NT2/D1 (cell line): ENCODE measurements around the gene TCHH.
"Not testable (repeated sequence)": the region's sequence is repeated elsewhere in the genome, so short reads cannot be mapped to it uniquely, and the experiment has no call there.

ENCODE experiments used
- DNase-seq: peaks from one replicate; pipeline ENCODE4 v3.0.0-alpha.2; 2011; ENCODE audit warnings: low read depth, low spot score
- H3K27me3 ChIP-seq: 2 replicates; pipeline ENCODE4 v1.6.0; 2011; ENCODE audit warnings: mild to moderate bottlenecking; ENCODE audit not compliant: insufficient read length, insufficient read depth
- H3K36me3 ChIP-seq: 2 replicates; pipeline ENCODE4 v1.6.1; 2011; ENCODE audit warnings: mild to moderate bottlenecking, low read length, mixed read lengths; ENCODE audit not compliant: insufficient read depth, insufficient read length
- H3K4me1 ChIP-seq: 2 replicates; pipeline ENCODE4 v1.5.1; 2011; ENCODE audit not compliant: insufficient read depth, insufficient read length
- H3K4me3 ChIP-seq: 2 replicates; pipeline ENCODE4 v1.5.1; 2011; ENCODE audit warnings: low read depth; ENCODE audit not compliant: insufficient read length
- H3K9ac ChIP-seq: 2 replicates; pipeline ENCODE4 v1.6.0; 2011; ENCODE audit warnings: low read depth; ENCODE audit not compliant: insufficient read length
- H3K9me3 ChIP-seq: 2 replicates; pipeline ENCODE4 v1.5.1; 2011; ENCODE audit warnings: mild to moderate bottlenecking, low read length; ENCODE audit not compliant: insufficient read depth
- SUZ12 ChIP-seq: IDR thresholded peaks from 2 replicates; pipeline ENCODE4 v1.6.1; 2011; ENCODE audit not compliant: insufficient read length, insufficient read depth; ENCODE audit errors: extremely low read depth
- YY1 ChIP-seq: IDR thresholded peaks from 2 replicates; pipeline ENCODE4 v1.6.1; 2011; ENCODE audit not compliant: insufficient read length, insufficient read depth
- ZNF274 ChIP-seq: IDR thresholded peaks from 2 replicates; pipeline ENCODE4 v1.6.1; 2011; ENCODE audit warnings: mild to moderate bottlenecking, low read depth, low read length

Gene TCHH

GRCh38 chr1:152096931-152097330 lies 18.3 kb downstream of the TCHH start:
- no peaks in the 10 kb centered on the region for H3K4me1 ChIP-seq
- no peak overlapping the region for H3K4me3 ChIP-seq
- H3K9ac ChIP-seq: no peak overlapping the region
- H3K27me3 ChIP-seq: no peaks in the 10 kb centered on the region
- no peak for DNase-seq
- TF ChIP-seq YY1: no peak
- no peak for TF ChIP-seq ZNF274
- H3K9me3 ChIP-seq: peaks cover 28% of the 10 kb centered on the region
- no peaks in the 10 kb centered on the region for H3K36me3 ChIP-seq

GRCh38 chr1:152089014-152089674 lies 26.1 kb downstream of the TCHH start, which contains the start of gene TCHHL1:
TCHHL1 (minus strand) TSS chr1:152089064; CDS start chr1:152088143, 921 bp downstream.
- Histone ChIP-seq H3K36me3 (no peaks in the 10 kb centered on the region), H3K27me3 (peaks cover 5% of the 10 kb centered on the region), H3K9ac (no peak within 1 kb of the TSS), H3K4me1 (no peaks in the 10 kb centered on the region), H3K9me3 (peaks cover 20% of the 10 kb centered on the region), H3K4me3 (no peak within 1 kb of the TSS)
- DNase-seq: no peak
- TF ChIP-seq ZNF274: no peak
- no peak for TF ChIP-seq YY1
- no peak for TF ChIP-seq SUZ12

- no peak for TF ChIP-seq YY1
- H3K4me3 ChIP-seq: no peak overlapping the region
- H3K9ac ChIP-seq: no peak overlapping the region
- no peak for DNase-seq
- H3K4me1 ChIP-seq: no peaks in the 10 kb centered on the region
- H3K36me3 ChIP-seq: no peaks in the 10 kb centered on the region
- H3K9me3 ChIP-seq: no peaks in the 10 kb centered on the region
- peaks cover 5% of the 10 kb centered on the region for H3K27me3 ChIP-seq
Measured at GRCh38 chr1:152086760-152087159, 28.5 kb downstream of the TCHH start.

- no peak for DNase-seq
- Histone ChIP-seq H3K27me3 (peaks cover 5% of the 10 kb centered on the region), H3K36me3 (no peaks in the 10 kb centered on the region), H3K9me3 (0 out of 2 replicates have a peak, but pooled peaks cover under 1% of the 10 kb centered on the region), H3K4me1 (no peaks in the 10 kb centered on the region), H3K4me3 (no peak overlapping the region), H3K9ac (no peak overlapping the region)
- TF ChIP-seq YY1: no peak
- no peak for TF ChIP-seq SUZ12
Measured at GRCh38 chr1:152084853-152085252, 30.4 kb downstream of the TCHH start.

GRCh38 chr1:152081026-152081425 lies 34.2 kb downstream of the TCHH start:
- H3K4me1 ChIP-seq, H3K27me3 ChIP-seq, H3K9ac ChIP-seq, DNase-seq, H3K36me3 ChIP-seq, H3K4me3 ChIP-seq: not testable (repeated sequence)
- H3K9me3 ChIP-seq: peaks cover 14% of the 10 kb centered on the region; the same call in 1 of the 2 replicates

GRCh38 chr1:152080494-152080893 lies 34.8 kb downstream of the TCHH start:
- not testable (repeated sequence) for H3K4me1 ChIP-seq, DNase-seq, H3K36me3 ChIP-seq, H3K4me3 ChIP-seq, H3K27me3 ChIP-seq, H3K9ac ChIP-seq
- peaks cover 14% of the 10 kb centered on the region; the same call in 1 of the 2 replicates for H3K9me3 ChIP-seq

- no peaks in the 10 kb centered on the region for H3K4me1 ChIP-seq
- no peaks in the 10 kb centered on the region for H3K27me3 ChIP-seq
- TF ChIP-seq SUZ12 (no peak), YY1 (no peak), ZNF274 (no peak)
- DNase-seq: no peak
- H3K9ac ChIP-seq: no peak overlapping the region
- H3K4me3 ChIP-seq: no peak overlapping the region
- H3K36me3 ChIP-seq: no peaks in the 10 kb centered on the region
- peaks cover 14% of the 10 kb centered on the region; the same call in 1 of the 2 replicates for H3K9me3 ChIP-seq
Measured at GRCh38 chr1:152078831-152079441, 36.3 kb downstream of the TCHH start.

GRCh38 chr1:152072311-152072710 lies 42.9 kb downstream of the TCHH start:
- H3K27me3 ChIP-seq: no peaks in the 10 kb centered on the region
- H3K9me3 ChIP-seq: no peaks in the 10 kb centered on the region
- DNase-seq: no peak
- H3K9ac ChIP-seq: no peak overlapping the region
- no peaks in the 10 kb centered on the region for H3K4me1 ChIP-seq
- TF ChIP-seq SUZ12: no peak
- no peak for TF ChIP-seq YY1
- no peak for TF ChIP-seq ZNF274
- no peak overlapping the region for H3K4me3 ChIP-seq
- no peaks in the 10 kb centered on the region for H3K36me3 ChIP-seq
